IPS-NIHi11 (cell line): ENCODE results near the gene R3HDM1.
"Not testable (repeated sequence)": the region's sequence is repeated elsewhere in the genome, so short reads cannot be mapped to it uniquely, and the experiment has no call there.

ENCODE experiments used
- DNase-seq: peaks from one replicate; pipeline ENCODE4 v3.0.0; 2012; ENCODE audit warnings: mixed read lengths, low spot score

R3HDM1 gene

GRCh38 chr2:135709992-135710391 is 178.7 kb downstream of the R3HDM1 start:
- peak; percentile 63 for DNase-seq

- not testable (repeated sequence) for DNase-seq
These were observed 183.8 kb downstream of the R3HDM1 start for GRCh38 chr2:135715086-135715485.

GRCh38 chr2:135728064-135728743 is 196.9 kb downstream of the R3HDM1 start:
- DNase-seq, result no peak

- no peak for DNase-seq
These were observed 201.3 kb downstream of the R3HDM1 start for GRCh38 chr2:135732561-135732960.

GRCh38 chr2:135733045-135733444 is 201.8 kb downstream of the R3HDM1 start:
- no peak for DNase-seq

- no peak for DNase-seq
These were observed 205.3 kb downstream of the R3HDM1 start for GRCh38 chr2:135736546-135736945.

- no peak for DNase-seq
These were observed 208.9 kb downstream of the R3HDM1 start for GRCh38 chr2:135740206-135740605.

- DNase-seq, result no peak
These were observed 209.7 kb downstream of the R3HDM1 start for GRCh38 chr2:135741043-135741394.

- DNase-seq, result peak; percentile 95
These were observed 210.4 kb downstream of the R3HDM1 start, which contains the start of gene UBXN4 for GRCh38 chr2:135741395-135742324. Gene UBXN4, plus strand, starts transcription at chr2:135741855. Its CDS starts 75 bp downstream, at chr2:135741930.

- DNase-seq, result peak; percentile 58
These were observed 211.1 kb downstream of the R3HDM1 start for GRCh38 chr2:135742325-135742757.

GRCh38 chr2:135743860-135744259 is 212.6 kb downstream of the R3HDM1 start:
- DNase-seq, result no peak

GRCh38 chr2:135744760-135745314 is 213.6 kb downstream of the R3HDM1 start:
- peak; percentile 53 for DNase-seq

GRCh38 chr2:135745545-135745944 is 214.3 kb downstream of the R3HDM1 start:
- no peak for DNase-seq

GRCh38 chr2:135755573-135755972 is 224.3 kb downstream of the R3HDM1 start:
- DNase-seq, result no peak

- no peak for DNase-seq
These were observed 225.4 kb downstream of the R3HDM1 start for GRCh38 chr2:135756692-135757091.

- DNase-seq, result no peak
These were observed 230.7 kb downstream of the R3HDM1 start for GRCh38 chr2:135762022-135762421.

GRCh38 chr2:135762530-135762929 is 231.2 kb downstream of the R3HDM1 start:
- no peak for DNase-seq

GRCh38 chr2:135768863-135769262 is 237.6 kb downstream of the R3HDM1 start:
- no peak for DNase-seq

GRCh38 chr2:135773319-135773718 is 242.0 kb downstream of the R3HDM1 start:
- no peak for DNase-seq

- DNase-seq, result no peak
These were observed 242.6 kb downstream of the R3HDM1 start for GRCh38 chr2:135773917-135774316.
